CD4-positive, alpha-beta T cell (primary cell): Measurements from ENCODE around the gene FBXO27. TPM values are rescaled to one million over a fixed set of nuclear protein-coding genes. Genes with fewer than 3 reads are reported as not detected.
"Not testable (repeated sequence)": the region's sequence is repeated elsewhere in the genome, so short reads cannot be mapped to it uniquely, and the experiment has no call there.

Source experiments
- ATAC-seq: fragments of 200-7000 bp; cut with Tn5 transposase; one replicate; pipeline ENCODE4 v1.10.0; 2022; ENCODE audit warnings: mild to moderate bottlenecking; ENCODE audit not compliant: poor library complexity
- CTCF ChIA-PET: fragments of 350-600 bp; sonication (Branson Sonifier 250); formaldehyde crosslinking; loops from one replicate; lab custom pipeline; 2021; ENCODE audit warnings: antibody characterized with exemption, inconsistent platforms; lab: Charles Lee
- POLR2A ChIA-PET: fragments of 350-600 bp; sonication (Branson Sonifier 250); formaldehyde crosslinking; loops from one replicate; lab custom pipeline; 2021; ENCODE audit warnings: antibody characterized with exemption, inconsistent platforms; lab: Charles Lee
- DNase-seq, 14 experiments: peaks; one replicate each; pipeline ENCODE4 v3.0.0-alpha.2; 2013 to 2020; ENCODE audit warnings: mixed read lengths in 2 of 14
- H3K27ac ChIP-seq, 2 donors: one replicate each; pipeline versions ENCODE4 v1.5.1 to v1.7.0; 2013; ENCODE audit warnings: low read length in 2 of 2, low read depth in 1 of 2, mild to moderate bottlenecking in 1 of 2
- H3K27me3 ChIP-seq, 2 experiments: 1 replicate in 1 of 2; 2 replicates in 1 of 2; pipeline versions ENCODE4 v1.6.1 to v1.7.0; 2013; ENCODE audit warnings: low read length in 2 of 2, control low read depth in 1 of 2, mild to moderate bottlenecking in 1 of 2, moderate library complexity in 1 of 2; ENCODE audit not compliant: insufficient read depth in 2 of 2, control insufficient read depth in 1 of 2
- H3K36me3 ChIP-seq: one replicate; pipeline ENCODE4 v1.6.1; 2013; ENCODE audit warnings: low read length, control low read depth; ENCODE audit not compliant: insufficient read depth
- H3K4me1 ChIP-seq: one replicate; pipeline ENCODE4 v1.6.1; 2013; ENCODE audit warnings: low read length, control low read depth; ENCODE audit not compliant: insufficient read depth
- H3K4me3 ChIP-seq: one replicate; pipeline ENCODE4 v1.5.1; 2013; ENCODE audit warnings: mild to moderate bottlenecking, low read length, moderate library complexity
- H3K9me3 ChIP-seq, 2 experiments: 1 replicate in 1 of 2; 2 replicates in 1 of 2; pipeline versions ENCODE4 v1.6.1 to v1.7.0; 2013; ENCODE audit warnings: low read length in 2 of 2, mild to moderate bottlenecking in 2 of 2, control low read depth in 1 of 2, moderate library complexity in 1 of 2; ENCODE audit not compliant: control insufficient read depth in 1 of 2, insufficient read depth in 1 of 2
- H3K27ac Mint-ChIP-seq: one replicate; pipeline ENCODE4 v1.8.0; 2020; ENCODE audit warnings: mixed read lengths
- H3K27me3 Mint-ChIP-seq: one replicate; pipeline ENCODE4 v1.8.0; 2021; ENCODE audit warnings: mixed read lengths
- H3K36me3 Mint-ChIP-seq: one replicate; pipeline ENCODE4 v1.8.0; 2021; ENCODE audit warnings: low read depth, mixed read lengths
- H3K4me1 Mint-ChIP-seq: one replicate; pipeline ENCODE4 v1.8.0; 2021; ENCODE audit warnings: low read depth, mixed read lengths
- H3K4me3 Mint-ChIP-seq: one replicate; pipeline ENCODE4 v1.8.0; 2020; ENCODE audit warnings: mild to moderate bottlenecking, mixed read lengths
- H3K9me3 Mint-ChIP-seq: one replicate; pipeline ENCODE4 v1.8.0; 2020; ENCODE audit warnings: mixed read lengths
- CTCF ChIP-seq: fragments of 200-600 bp; IDR thresholded peaks from one replicate; pipeline ENCODE4 v1.8.0; 2022; ENCODE audit warnings: antibody characterized with exemption, mild to moderate bottlenecking
- intact Hi-C, 2 experiments: fragments of 100-400 bp; cut with DNase I in 1 of 2; cut with micrococcal nuclease in 1 of 2; formaldehyde crosslinking; loops; one replicate each; pipeline versions ENCODE4 v1.15.1 to v1.9.0; 2023 to 2025; cut with DNase I, micrococcal nuclease
- total RNA-seq, 174 experiments: library from RNA in 2 of 174; stranded (reverse) in 2 of 174; gene quantifications; one replicate each; pipeline ENCODE4 v1.2.3 and lab custom pipeline; 2021 to 2026

Gene FBXO27
- total RNA-seq, 2 experiments from 2014 or later, result 0.11 TPM; not detected in 1

GRCh38 chr19:38990949-38991697 lies 41.2 kb downstream of the FBXO27 start:
- POLR2A ChIA-PET, result no interaction called here
- H3K4me1 ChIP-seq, result no peaks in the 10 kb centered on the region
- no peaks in the 10 kb centered on the region for H3K4me1 Mint-ChIP-seq
- no peaks in the 10 kb centered on the region for H3K36me3 Mint-ChIP-seq
- H3K27ac Mint-ChIP-seq, result no peak overlapping the region
- H3K27me3 ChIP-seq, result peaks cover 0 to 2% of the 10 kb centered on the region in 2 experiments
- DNase-seq, result no peak
- ATAC-seq, result no peak
- TF ChIP-seq CTCF, result no peak
- H3K36me3 ChIP-seq, result no peaks in the 10 kb centered on the region
- intact Hi-C loops, result no loop called here
- H3K4me3 ChIP-seq, result no peak overlapping the region
- H3K27ac ChIP-seq, result no peak overlapping the region
- H3K9me3 ChIP-seq, result peaks cover 0 to 3% of the 10 kb centered on the region in 2 experiments
- peaks cover 48% of the 10 kb centered on the region for H3K27me3 Mint-ChIP-seq
- no peaks in the 10 kb centered on the region for H3K9me3 Mint-ChIP-seq
- CTCF ChIA-PET, result no interaction called here
- H3K4me3 Mint-ChIP-seq, result no peak overlapping the region

DNA sequence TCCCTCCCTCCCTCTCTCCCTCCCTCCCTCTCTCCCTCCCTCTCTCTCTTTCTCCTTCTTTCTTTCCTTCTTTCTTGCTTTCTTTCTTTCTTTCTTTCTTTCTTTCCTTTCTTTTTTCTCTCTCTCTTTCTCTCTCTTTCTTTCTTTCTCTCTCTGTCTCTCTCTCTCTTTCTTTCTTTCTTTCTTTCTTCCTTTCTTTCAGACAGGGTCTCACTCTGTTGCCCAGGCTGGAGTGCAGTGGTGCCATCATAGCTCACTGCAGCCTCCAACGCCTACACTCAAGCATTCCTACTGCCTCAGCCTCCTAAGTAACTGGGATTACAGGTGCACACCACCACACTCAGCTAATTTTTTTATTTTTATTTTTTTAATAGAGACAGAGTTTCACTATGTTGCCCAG lies 42.7 kb downstream of the FBXO27 start:
- H3K27me3 ChIP-seq, H3K36me3 Mint-ChIP-seq, H3K4me3 Mint-ChIP-seq, CTCF ChIA-PET, DNase-seq, ATAC-seq, H3K36me3 ChIP-seq, H3K4me1 Mint-ChIP-seq, H3K27ac ChIP-seq, H3K9me3 Mint-ChIP-seq, H3K4me3 ChIP-seq, POLR2A ChIA-PET, H3K4me1 ChIP-seq, H3K27ac Mint-ChIP-seq: not testable (repeated sequence)
- intact Hi-C loops, result loop anchor here in 1 of 2 experiments (5.0 kb wide), 1 partner anchor 502 kb away; no protein-coding TSS in a partner anchor
- peaks cover 0 to 12% of the 10 kb centered on the region in 2 experiments for H3K9me3 ChIP-seq
- peaks cover 47% of the 10 kb centered on the region for H3K27me3 Mint-ChIP-seq

DNA sequence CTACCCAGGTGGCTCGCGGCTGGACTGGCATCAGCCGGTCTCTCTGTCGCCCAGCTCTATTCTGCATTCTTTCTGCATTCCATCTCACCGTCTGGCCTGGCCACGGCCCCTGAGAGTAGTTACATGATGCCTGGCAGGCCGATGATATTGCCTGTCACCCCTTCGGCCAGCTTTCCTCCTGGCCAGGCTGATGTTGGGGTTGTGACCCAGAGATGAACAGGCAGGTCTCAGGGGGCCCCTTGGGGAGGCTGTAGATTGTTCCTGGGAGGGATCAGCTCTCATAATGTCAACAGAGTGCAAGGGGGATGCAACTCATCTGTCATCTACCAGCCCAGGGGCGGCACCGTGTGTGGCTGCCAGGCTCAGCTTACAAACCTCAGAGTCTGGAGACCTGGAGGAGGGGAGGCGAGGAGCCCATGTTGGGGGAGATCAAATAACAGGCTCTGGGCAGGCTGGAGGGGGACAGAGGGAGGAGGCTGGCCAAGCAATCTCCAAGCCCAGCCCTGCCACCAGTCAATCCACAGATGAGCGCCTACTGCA lies 43.2 kb downstream of the FBXO27 start:
- ATAC-seq (no peak), DNase-seq (no peak)
- ChIA-PET CTCF (no interaction called here), POLR2A (no interaction called here)
- no peaks in the 10 kb centered on the region for H3K36me3 Mint-ChIP-seq
- H3K4me3 Mint-ChIP-seq, result no peak overlapping the region
- no peak overlapping the region for H3K27ac Mint-ChIP-seq
- no peak for TF ChIP-seq CTCF
- H3K4me1 Mint-ChIP-seq, result no peaks in the 10 kb centered on the region
- Histone ChIP-seq H3K4me1 (no peaks in the 10 kb centered on the region), H3K4me3 (no peak overlapping the region), H3K27ac (no peak overlapping the region), H3K27me3 (no peaks in the 10 kb centered on the region), H3K36me3 (no peaks in the 10 kb centered on the region), H3K9me3 (peaks cover 0 to 12% of the 10 kb centered on the region in 2 experiments)
- H3K27me3 Mint-ChIP-seq, result peaks cover 45% of the 10 kb centered on the region
- intact Hi-C loops, result loop anchor here in 1 of 2 experiments (5.0 kb wide), 1 partner anchor 502 kb away; no protein-coding TSS in a partner anchor
- H3K9me3 Mint-ChIP-seq, result no peaks in the 10 kb centered on the region

DNA sequence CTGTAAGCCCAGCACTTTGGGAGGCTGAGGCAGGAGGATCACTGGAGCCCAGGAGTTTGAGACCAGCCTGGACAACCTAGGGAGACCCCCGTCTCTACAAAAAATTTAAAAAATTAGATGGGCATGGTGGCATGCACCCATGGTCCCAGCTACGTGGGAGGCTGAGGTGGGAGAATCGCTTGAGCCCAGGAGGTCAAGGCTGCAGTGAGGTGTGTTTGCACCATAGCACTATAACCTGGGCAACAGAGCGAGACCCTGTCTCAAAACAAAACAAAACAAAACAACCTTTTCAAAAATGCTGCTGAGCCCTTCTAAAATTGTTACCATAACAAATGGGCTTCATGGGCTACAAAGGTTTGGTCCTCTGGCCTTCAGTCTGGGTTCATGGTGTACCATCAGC lies 43.7 kb downstream of the FBXO27 start:
- H3K4me3 ChIP-seq, H3K27me3 ChIP-seq, H3K27ac Mint-ChIP-seq, H3K9me3 Mint-ChIP-seq, H3K36me3 ChIP-seq, ATAC-seq, DNase-seq, H3K4me3 Mint-ChIP-seq, H3K36me3 Mint-ChIP-seq, H3K4me1 Mint-ChIP-seq, H3K27ac ChIP-seq, CTCF ChIA-PET, H3K4me1 ChIP-seq, POLR2A ChIA-PET: not testable (repeated sequence)
- intact Hi-C loops, result loop anchor here in 1 of 2 experiments (5.0 kb wide), 1 partner anchor 501 kb away; no protein-coding TSS in a partner anchor
- H3K9me3 ChIP-seq, result peaks cover 0 to 11% of the 10 kb centered on the region in 2 experiments
- H3K27me3 Mint-ChIP-seq, result peaks cover 43% of the 10 kb centered on the region

DNA sequence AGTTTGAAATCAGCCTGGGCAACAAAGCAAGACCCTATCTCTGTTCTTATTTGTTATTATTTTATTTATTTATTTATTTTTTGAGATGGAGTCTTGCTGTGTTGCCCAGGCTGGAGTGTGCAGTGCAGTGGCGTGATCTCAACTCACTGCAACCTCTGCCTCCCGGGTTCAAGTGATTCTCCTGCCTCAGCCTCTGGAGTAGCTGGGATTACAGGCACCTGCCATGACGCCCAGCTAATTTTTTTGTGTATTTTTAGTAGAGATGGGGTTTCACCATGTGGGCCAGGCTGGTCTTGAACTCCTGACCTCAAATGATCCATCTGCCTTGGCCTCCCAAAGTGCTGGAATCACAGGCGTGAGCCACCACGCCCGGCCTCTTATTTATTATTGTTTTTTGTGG lies 44.6 kb downstream of the FBXO27 start:
- ATAC-seq, CTCF ChIA-PET, H3K27me3 ChIP-seq, H3K27ac Mint-ChIP-seq, H3K9me3 Mint-ChIP-seq, H3K4me1 Mint-ChIP-seq, H3K4me1 ChIP-seq, H3K4me3 ChIP-seq, H3K9me3 ChIP-seq, H3K27ac ChIP-seq, H3K4me3 Mint-ChIP-seq, POLR2A ChIA-PET, H3K36me3 ChIP-seq, DNase-seq, H3K36me3 Mint-ChIP-seq: not testable (repeated sequence)
- H3K27me3 Mint-ChIP-seq, result peaks cover 34% of the 10 kb centered on the region
- intact Hi-C loops, result loop anchor here in 1 of 2 experiments (5.0 kb wide), 1 partner anchor 500 kb away; no protein-coding TSS in a partner anchor
